GM23338 (cell line): ENCODE results near the gene TPK1.

Source experiments
- CTCF ChIP-seq, 2 experiments: fragments of 200-600 bp in 1 of 2; sonication (generic) in 1 of 2; conservative IDR thresholded peaks; 2 replicates each; pipeline versions ENCODE4 v1.5.1 to v1.6.1; 2016 to 2017; ENCODE audit warnings: antibody characterized with exemption in 2 of 2, low read depth in 2 of 2, mild to moderate bottlenecking in 2 of 2, moderate library complexity in 1 of 2
- EZH2 ChIP-seq: fragments of 200-600 bp; sonication (generic); IDR thresholded peaks from one replicate; pipeline ENCODE4 v1.8.0; 2017; ENCODE audit warnings: antibody characterized with exemption, mild to moderate bottlenecking, low read depth; ENCODE audit not compliant: unreplicated experiment
- EZH2phosphoT487 ChIP-seq: fragments of 200-600 bp; sonication (generic); IDR thresholded peaks from one replicate; pipeline ENCODE4 v1.8.1; 2018; ENCODE audit warnings: antibody characterized with exemption; ENCODE audit not compliant: unreplicated experiment
- NANOG ChIP-seq: IDR thresholded peaks from 2 replicates; pipeline ENCODE4 v1.6.1; 2016; ENCODE audit warnings: antibody characterized with exemption, borderline replicate concordance
- POLR2AphosphoS5 ChIP-seq: IDR thresholded peaks from 2 replicates; pipeline ENCODE4 v1.6.1; 2016; ENCODE audit warnings: antibody characterized with exemption, low read depth
- ZNF114 ChIP-seq: fragments of 250-450 bp; sonication (Bioruptor Pico); IDR thresholded peaks from 2 replicates; pipeline ENCODE4 v1.5.0; 2020; ENCODE audit warnings: mild to moderate bottlenecking, moderate library complexity
- TF ChIP-seq, protein P1 (sequence below): IDR thresholded peaks from one replicate; pipeline ENCODE4 v1.6.1; 2018; ENCODE audit warnings: antibody characterized with exemption; ENCODE audit not compliant: unreplicated experiment

DNA sequence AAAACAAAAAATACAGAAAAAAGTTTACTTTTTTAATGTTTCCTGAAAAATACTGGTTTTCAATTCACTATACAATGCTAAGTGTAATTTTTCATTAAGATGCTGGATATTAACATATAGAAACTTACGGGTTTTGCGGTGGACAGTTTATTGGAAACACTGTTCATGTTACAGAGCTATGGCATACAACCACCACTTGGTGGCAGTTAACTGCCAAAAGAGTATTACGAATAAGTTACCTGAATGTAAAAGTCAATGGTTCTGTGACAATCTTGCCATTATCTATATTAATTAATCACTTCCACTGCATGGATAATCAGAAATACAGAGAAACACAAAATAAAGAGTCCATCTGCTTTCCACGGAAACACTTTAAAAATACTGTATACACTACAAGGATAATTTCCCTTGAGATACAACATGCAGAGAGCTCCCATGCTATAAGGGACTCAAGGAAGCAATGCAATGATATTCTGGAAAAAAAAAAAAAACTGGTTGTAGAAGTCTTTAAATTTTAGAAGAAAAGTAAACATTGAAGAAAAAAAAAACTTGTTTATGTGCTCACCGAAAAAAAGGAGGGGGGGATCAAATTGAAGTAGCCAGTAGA, 97.0 kb downstream of the TPK1 start:
- peak; percentile 65 to 74 for TF ChIP-seq CTCF (conservative IDR thresholded peaks at IDR 0.05; ENCODE audit: low read depth in 2 of 2)
- TF ChIP-seq ZNF114 (CRISPR knock-in tag) = no peak
- TF ChIP-seq POLR2AphosphoS5 = no peak
- no peak for TF ChIP-seq EZH2phosphoT487
- TF ChIP-seq NANOG = no peak
- TF ChIP-seq EZH2 = no peak
- TF ChIP-seq, protein P1, sequence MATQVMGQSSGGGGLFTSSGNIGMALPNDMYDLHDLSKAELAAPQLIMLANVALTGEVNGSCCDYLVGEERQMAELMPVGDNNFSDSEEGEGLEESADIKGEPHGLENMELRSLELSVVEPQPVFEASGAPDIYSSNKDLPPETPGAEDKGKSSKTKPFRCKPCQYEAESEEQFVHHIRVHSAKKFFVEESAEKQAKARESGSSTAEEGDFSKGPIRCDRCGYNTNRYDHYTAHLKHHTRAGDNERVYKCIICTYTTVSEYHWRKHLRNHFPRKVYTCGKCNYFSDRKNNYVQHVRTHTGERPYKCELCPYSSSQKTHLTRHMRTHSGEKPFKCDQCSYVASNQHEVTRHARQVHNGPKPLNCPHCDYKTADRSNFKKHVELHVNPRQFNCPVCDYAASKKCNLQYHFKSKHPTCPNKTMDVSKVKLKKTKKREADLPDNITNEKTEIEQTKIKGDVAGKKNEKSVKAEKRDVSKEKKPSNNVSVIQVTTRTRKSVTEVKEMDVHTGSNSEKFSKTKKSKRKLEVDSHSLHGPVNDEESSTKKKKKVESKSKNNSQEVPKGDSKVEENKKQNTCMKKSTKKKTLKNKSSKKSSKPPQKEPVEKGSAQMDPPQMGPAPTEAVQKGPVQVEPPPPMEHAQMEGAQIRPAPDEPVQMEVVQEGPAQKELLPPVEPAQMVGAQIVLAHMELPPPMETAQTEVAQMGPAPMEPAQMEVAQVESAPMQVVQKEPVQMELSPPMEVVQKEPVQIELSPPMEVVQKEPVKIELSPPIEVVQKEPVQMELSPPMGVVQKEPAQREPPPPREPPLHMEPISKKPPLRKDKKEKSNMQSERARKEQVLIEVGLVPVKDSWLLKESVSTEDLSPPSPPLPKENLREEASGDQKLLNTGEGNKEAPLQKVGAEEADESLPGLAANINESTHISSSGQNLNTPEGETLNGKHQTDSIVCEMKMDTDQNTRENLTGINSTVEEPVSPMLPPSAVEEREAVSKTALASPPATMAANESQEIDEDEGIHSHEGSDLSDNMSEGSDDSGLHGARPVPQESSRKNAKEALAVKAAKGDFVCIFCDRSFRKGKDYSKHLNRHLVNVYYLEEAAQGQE = no peak
